Aorta (tissue), 5 donors: ENCODE data around the gene RER1. TPM values are rescaled to one million over a fixed set of nuclear protein-coding genes. Genes with fewer than 3 reads are reported as not detected.

Experiments
- ATAC-seq: fragments of 200-7000 bp; cut with Tn5 transposase; one replicate; pipeline ENCODE4 v1.9.1; 2022; ENCODE audit warnings: moderate library complexity; ENCODE audit not compliant: low FRiP score
- DNase-seq, 2 donors: peaks; one replicate each; pipeline ENCODE4 v3.0.0-alpha.2; 2020
- H3K27ac ChIP-seq, 2 donors: one replicate each; pipeline ENCODE4 v1.5.1; 2013; ENCODE audit warnings: low read length in 2 of 2, mild to moderate bottlenecking in 2 of 2, moderate library complexity in 2 of 2, control low read depth in 1 of 2, inconsistent platforms in 1 of 2, low read depth in 1 of 2
- H3K27me3 ChIP-seq, 2 donors: one replicate each; pipeline ENCODE4 v1.6.1; 2013; ENCODE audit warnings: control low read depth in 1 of 2, low read length in 1 of 2, mild to moderate bottlenecking in 1 of 2, moderate library complexity in 1 of 2; ENCODE audit not compliant: insufficient read depth in 2 of 2, control insufficient read depth in 1 of 2
- H3K36me3 ChIP-seq, 2 donors: one replicate each; pipeline ENCODE4 v1.6.1; 2013; ENCODE audit warnings: control low read depth in 1 of 2, low read length in 1 of 2, mild to moderate bottlenecking in 1 of 2; ENCODE audit not compliant: insufficient read depth in 2 of 2, control insufficient read depth in 1 of 2
- H3K4me1 ChIP-seq, 2 donors: one replicate each; pipeline ENCODE4 v1.6.1; 2013; ENCODE audit warnings: low read length in 2 of 2, control low read depth in 1 of 2, mild to moderate bottlenecking in 1 of 2, moderate library complexity in 1 of 2; ENCODE audit not compliant: insufficient read depth in 2 of 2, control insufficient read depth in 1 of 2
- H3K4me3 ChIP-seq, 2 donors: one replicate each; pipeline ENCODE4 v1.5.1; 2013; ENCODE audit warnings: low read length in 2 of 2, control low read depth in 1 of 2, mild to moderate bottlenecking in 1 of 2
- H3K9me3 ChIP-seq: one replicate; pipeline ENCODE4 v1.6.1; 2013; ENCODE audit warnings: mild to moderate bottlenecking, low read length; ENCODE audit not compliant: control insufficient read depth
- WGBS, 2 donors: extraction: QIAGEN DNeasy Blood & Tissue Kit; methylation state at CpG; one replicate each; pipeline ENCODE4 v1.1.7; 2013; 5-methylcytosine and 5-hydroxymethylcytosine counted together
- intact Hi-C, 2 donors: fragments of 100-400 bp; cut with DNase I; formaldehyde crosslinking; loops; one replicate each; pipeline versions ENCODE4 v1.14.2 to v1.15.0; 2022
- long read RNA-seq, 2 donors: library from polyadenylated mRNA; unstranded; transcript quantifications; one replicate each; pipeline ENCODE4 v2.0.0, GENCODE V29; 2020 to 2021
- polyA plus RNA-seq, 2 donors: library from polyadenylated mRNA; stranded (reverse); fragments of 200-250 nt; gene quantifications; one replicate each; pipeline ENCODE4 v1.2.3, GENCODE V29; 2013
- total RNA-seq, 2 donors: library from RNA; stranded (reverse); fragmentation: NEBNext Ultra II Directional; extraction: Animal tissue kit (Norgen Biotek cat#: 25700); gene quantifications; one replicate each; pipeline ENCODE4 v1.2.1, GENCODE V29; 2021
- donor health status: healthy with polysubstance abuse.
- donor health status: Bipolar disorder and iron deficiency.
- donor health status: DM: no; HTN: no; CAD: no.
- donor health status: DM: no; HTN: no; CAD: no.
- donor health status: DM: yes; HTN: yes; CAD: no.

RER1 gene, protein sequence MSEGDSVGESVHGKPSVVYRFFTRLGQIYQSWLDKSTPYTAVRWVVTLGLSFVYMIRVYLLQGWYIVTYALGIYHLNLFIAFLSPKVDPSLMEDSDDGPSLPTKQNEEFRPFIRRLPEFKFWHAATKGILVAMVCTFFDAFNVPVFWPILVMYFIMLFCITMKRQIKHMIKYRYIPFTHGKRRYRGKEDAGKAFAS
- total RNA-seq (10 to 100 TPM; 91.0 to 99.8 TPM), polyA plus RNA-seq (10 to 100 TPM; 41.1 to 75.8 TPM)
- long read RNA-seq, donor 1, transcript RER1-209 (7 exons, 3,044 nt): major isoform, 111 of 167 reads
- long read RNA-seq, donor 1, partial matches to known transcripts: 1 of 167 reads
- long read RNA-seq, donor 1, other reads (novel, unspliced or antisense): 53 of 167 reads
- long read RNA-seq, donor 2, transcript RER1-209 (7 exons, 3,044 nt): major isoform, 45 of 84 reads
- long read RNA-seq, donor 2, transcript RER1-207 (6 exons, 2,469 nt): minor isoform, 5 of 84 reads
- long read RNA-seq, donor 2, partial matches to known transcripts: 4 of 84 reads
- long read RNA-seq, donor 2, other reads (novel, unspliced or antisense): 25 of 84 reads

DNA sequence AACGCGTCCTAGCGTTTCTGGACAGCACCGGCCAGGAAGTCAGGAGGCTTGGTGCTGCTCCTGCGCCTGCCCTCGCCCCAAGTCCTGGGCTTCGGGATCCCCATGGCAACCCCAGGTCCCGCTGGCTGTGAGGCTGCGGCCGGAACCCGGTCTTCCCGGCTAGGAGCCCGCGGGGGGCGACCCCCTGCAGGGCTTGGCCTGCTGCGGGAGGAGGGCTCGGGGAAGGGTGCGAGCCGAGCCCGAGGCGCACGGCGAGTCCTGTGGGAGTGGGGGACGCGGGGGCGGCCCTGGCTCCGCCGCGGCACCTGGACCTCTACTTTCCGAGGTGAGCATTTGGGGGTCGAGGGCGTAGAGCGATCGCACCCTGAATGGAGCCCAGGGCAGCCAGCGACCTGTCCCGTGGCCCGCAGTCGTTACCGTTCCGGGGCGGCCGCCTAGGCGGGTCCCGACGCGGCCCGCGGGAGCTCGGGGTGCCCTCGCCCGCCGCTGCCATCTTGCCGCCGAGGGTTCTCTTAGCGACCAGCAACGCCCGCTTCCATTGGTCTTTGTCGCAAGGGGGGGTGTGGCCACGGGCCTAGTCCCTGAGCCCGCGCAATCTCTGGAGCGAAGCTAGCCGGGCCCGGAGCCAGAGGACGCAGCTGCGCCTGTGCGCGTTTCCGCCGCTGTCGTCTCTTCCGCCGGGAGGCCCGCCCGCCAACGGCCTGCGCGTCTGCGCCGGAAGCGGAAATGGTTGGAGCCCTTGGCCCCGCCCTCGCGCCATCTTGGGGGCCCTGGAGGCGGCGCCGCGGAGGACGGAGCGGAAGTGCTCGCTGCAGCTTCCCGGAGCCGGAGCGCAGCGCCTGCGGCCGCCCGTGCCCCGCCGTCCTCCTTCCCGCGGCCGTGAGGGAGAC lies at the start of gene RER1, which contains the start of gene MORN1:
TSS of gene RER1 (plus strand) at position 801 of the 890 bp plus-strand sequence. CDS start 3,950 bp downstream, outside the sequence.
TSS of gene MORN1 (minus strand) at position 514 of the 890 bp plus-strand sequence. CDS start at position 493, 21 bp downstream.
- H3K36me3 ChIP-seq: peaks cover 0 to 2% of the 10 kb centered on the region in 2 donors

GRCh38 chr1:2342384-2343022 lies 49.1 kb upstream of the RER1 start:
- H3K36me3 ChIP-seq: no peaks in the 10 kb centered on the region
- no peaks in the 10 kb centered on the region for H3K9me3 ChIP-seq
- H3K4me1 ChIP-seq: no peaks in the 10 kb centered on the region
- intact Hi-C loops: no loop called here
- 88 to 91% methylated on average over 21 of the region's 21 CpGs for WGBS, 2 donors
- ATAC-seq (no peak), DNase-seq (peak; percentile 39 to 40)
- no peak overlapping the region for H3K4me3 ChIP-seq
- H3K27ac ChIP-seq: no peak overlapping the region
- no peaks in the 10 kb centered on the region for H3K27me3 ChIP-seq

More for the DNA sequence above, at the start of gene RER1, which contains the start of gene MORN1:
- H3K4me1 ChIP-seq: no peaks in the 10 kb centered on the region
- H3K27ac ChIP-seq: peak within 1 kb of the TSS; percentile 6 to 59
- no peaks in the 10 kb centered on the region for H3K27me3 ChIP-seq
- H3K4me3 ChIP-seq: peak within 1 kb of the TSS; percentile 92 to 95
- ATAC-seq: peak; percentile 97
- peak; percentile 100 for DNase-seq
- 0 to 1% methylated on average over 92 to 103 of the region's 103 CpGs for WGBS, 2 donors
- no peaks in the 10 kb centered on the region for H3K9me3 ChIP-seq
- intact Hi-C loops: no loop called here

GRCh38 chr1:2343023-2343935 lies 48.4 kb upstream of the RER1 start:
- Histone ChIP-seq H3K4me3 (no peak overlapping the region), H3K36me3 (no peaks in the 10 kb centered on the region), H3K27ac (no peak overlapping the region), H3K4me1 (no peaks in the 10 kb centered on the region), H3K9me3 (no peaks in the 10 kb centered on the region), H3K27me3 (no peaks in the 10 kb centered on the region)
- WGBS, 2 donors: 85 to 90% methylated on average over 38 to 39 of the region's 39 CpGs
- DNase-seq: peak; percentile 35 to 69
- ATAC-seq: no peak
- intact Hi-C loops: no loop called here

- DNase-seq (peak; percentile 43 to 71), ATAC-seq (no peak)
- 96 to 99% methylated on average over 24 of the region's 24 CpGs for WGBS, 2 donors
- intact Hi-C loops: no loop called here
- Histone ChIP-seq H3K36me3 (no peaks in the 10 kb centered on the region), H3K4me1 (no peaks in the 10 kb centered on the region), H3K4me3 (no peak overlapping the region), H3K27me3 (no peaks in the 10 kb centered on the region), H3K9me3 (no peaks in the 10 kb centered on the region), H3K27ac (no peak overlapping the region)
Measured at GRCh38 chr1:2344121-2344681, 47.4 kb upstream of the RER1 start.

GRCh38 chr1:2344744-2345296 lies 46.8 kb upstream of the RER1 start:
- no peaks in the 10 kb centered on the region for H3K4me1 ChIP-seq
- WGBS, 2 donors: 94% methylated on average over 29 of the region's 29 CpGs
- H3K9me3 ChIP-seq: no peaks in the 10 kb centered on the region
- peak; percentile 24 to 66 for DNase-seq
- intact Hi-C loops: no loop called here
- no peaks in the 10 kb centered on the region for H3K36me3 ChIP-seq
- no peak overlapping the region for H3K27ac ChIP-seq
- no peak overlapping the region for H3K4me3 ChIP-seq
- ATAC-seq: no peak
- H3K27me3 ChIP-seq: no peaks in the 10 kb centered on the region

DNA sequence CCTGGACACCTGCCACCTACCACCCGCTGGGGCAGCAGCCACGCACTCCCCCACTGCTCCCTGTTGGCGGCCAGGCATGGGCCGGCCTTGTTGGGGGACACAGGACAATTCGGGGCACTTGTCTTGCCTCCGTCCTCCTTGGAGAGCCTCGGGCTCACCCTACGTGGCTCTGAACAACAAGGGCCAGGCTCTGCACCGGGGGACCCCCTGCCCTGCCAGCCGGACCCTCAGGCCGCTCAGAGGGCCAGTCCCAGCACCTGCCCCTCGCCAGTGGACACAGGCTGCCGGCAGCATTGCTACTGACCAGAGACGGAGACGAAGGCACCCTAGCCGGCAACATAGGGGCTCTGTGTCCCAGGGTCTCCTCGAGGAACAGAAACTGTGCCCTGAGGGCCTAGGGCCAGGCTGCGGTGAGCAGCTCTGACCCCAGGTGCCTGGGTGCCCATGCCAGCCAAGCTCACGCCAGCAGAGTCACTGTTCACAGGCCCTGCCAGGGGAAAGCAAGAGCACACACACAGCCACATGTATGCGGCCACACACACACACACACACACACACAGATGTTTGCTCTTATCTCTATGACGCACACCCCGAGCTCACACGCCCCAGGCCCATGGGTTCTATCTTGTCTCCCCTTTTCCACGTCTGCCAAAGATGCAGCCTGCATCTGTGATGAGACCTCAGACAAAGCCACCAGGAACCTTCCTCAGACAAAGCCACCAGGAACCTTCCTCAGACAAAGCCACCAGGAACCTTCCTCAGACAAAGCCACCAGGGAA lies 46.2 kb upstream of the RER1 start:
- DNase-seq (peak in 1 of 2 donors; percentile 56), ATAC-seq (no peak)
- 89 to 92% methylated on average over 24 of the region's 24 CpGs for WGBS, 2 donors
- Histone ChIP-seq H3K27me3 (no peaks in the 10 kb centered on the region), H3K27ac (no peak overlapping the region), H3K4me1 (no peaks in the 10 kb centered on the region), H3K36me3 (no peaks in the 10 kb centered on the region), H3K4me3 (no peak overlapping the region), H3K9me3 (no peaks in the 10 kb centered on the region)
- intact Hi-C loops: no loop called here
